ENCODE results near the gene ARSB.
"Not testable (repeated sequence)": the region's sequence is repeated elsewhere in the genome, so short reads cannot be mapped to it uniquely, and the experiment has no call there.

ARSB gene

GRCh38 chr5:78983601-78984438 is 1.3 kb downstream of the ARSB start:
- H3K27ac ChIP-seq = peak overlapping the region; percentile 90 to 98 (median 96); a peak in 21 of 22 replicates
- H4K20me1 ChIP-seq = no peaks in the 10 kb centered on the region; a peak in 3 of 22 replicates
- H3K36me3 ChIP-seq = 0 out of 22 replicates have a peak, but pooled peaks cover 0 to 6% (median 0%) of the 10 kb centered on the region in 11 experiments
- H3K9ac ChIP-seq = peak overlapping the region; percentile 94 to 97 (median 96)
- no peaks in the 10 kb centered on the region for H3K27me3 ChIP-seq
- peaks cover 0 to 5% (median 0%) of the 10 kb centered on the region in 11 experiments; a peak in 1 of 22 replicates for H3K9me3 ChIP-seq (replicated peaks in 1 of 11)
- TF ChIP-seq Cebpa-rat (IDR thresholded peaks at IDR 0.05) = no peak
- peaks cover 21 to 65% (median 29%) of the 10 kb centered on the region in 10 experiments for H3K4me1 ChIP-seq
- H3K4me2 ChIP-seq = peak overlapping the region; percentile 73 to 97 (median 89)
- H3K4me3 ChIP-seq = peak overlapping the region; percentile 81 to 93 (median 84)

- H4K20me1 ChIP-seq; H3K27me3 ChIP-seq; H3K36me3 ChIP-seq; H3K27ac ChIP-seq; H3K9me3 ChIP-seq (replicated peaks in 1 of 11): not testable (repeated sequence)
- H3K4me2 ChIP-seq = peak overlapping the region; percentile 73 to 97 (median 89)
- peaks cover 21 to 65% (median 29%) of the 10 kb centered on the region in 10 experiments for H3K4me1 ChIP-seq
- H3K4me3 ChIP-seq = peak overlapping the region in 8 of 10 experiments; percentile 83 to 93 (median 88); a peak in 7 of 20 replicates
- H3K9ac ChIP-seq = peak overlapping the region in 7 of 11 experiments; percentile 94 to 97 (median 96); a peak in 13 of 22 replicates
These were observed 1.9 kb downstream of the ARSB start for GRCh38 chr5:78983194-78983593.

- Histone ChIP-seq H3K4me2 (peak overlapping the region in 3 of 11 experiments; percentile 16 to 32 (median 19); a peak in 2 of 22 replicates), H3K4me1 (peaks cover 17 to 56% (median 23%) of the 10 kb centered on the region in 10 experiments), H3K4me3 (no peak overlapping the region), H3K9ac (no peak overlapping the region), H3K27ac (no peak overlapping the region), H3K36me3 (0 out of 22 replicates have a peak, but pooled peaks cover 0 to 6% (median 0%) of the 10 kb centered on the region in 11 experiments), H4K20me1 (peaks cover 0 to 4% (median 0%) of the 10 kb centered on the region in 11 experiments; a peak in 7 of 22 replicates), H3K27me3 (no peaks in the 10 kb centered on the region), H3K9me3 (replicated peaks in 1 of 11) (peaks cover 0 to 8% (median 0%) of the 10 kb centered on the region in 11 experiments; a peak in 2 of 22 replicates)
- no peak for TF ChIP-seq Cebpa-rat (IDR thresholded peaks at IDR 0.05)
These were observed 5.2 kb downstream of the ARSB start for GRCh38 chr5:78979909-78980308.

- peak overlapping the region in 2 of 11 experiments; percentile 9 to 19; a peak in 2 of 22 replicates for H3K4me2 ChIP-seq
These were observed 5.9 kb downstream of the ARSB start for GRCh38 chr5:78979117-78979742.

GRCh38 chr5:78975035-78975434 is 10.1 kb downstream of the ARSB start:
- H3K27me3 ChIP-seq = no peaks in the 10 kb centered on the region
- no peak overlapping the region for H3K27ac ChIP-seq
- 0 out of 22 replicates have a peak, but pooled peaks cover 0 to 6% (median 0%) of the 10 kb centered on the region in 11 experiments for H3K36me3 ChIP-seq
- peaks cover 0 to 8% (median 0%) of the 10 kb centered on the region in 11 experiments; a peak in 2 of 22 replicates for H3K9me3 ChIP-seq (replicated peaks in 1 of 11)
- no peak overlapping the region for H3K4me2 ChIP-seq
- H4K20me1 ChIP-seq = peaks cover 0 to 53% (median 25%) of the 10 kb centered on the region in 11 experiments; a peak in 13 of 22 replicates
- no peak for TF ChIP-seq Cebpa-rat (IDR thresholded peaks at IDR 0.05)
- peaks cover 3 to 39% (median 10%) of the 10 kb centered on the region in 10 experiments; a peak in 16 of 20 replicates for H3K4me1 ChIP-seq
- no peak overlapping the region for H3K9ac ChIP-seq
- no peak overlapping the region for H3K4me3 ChIP-seq

More at GRCh38 chr5:78979117-78979742, 5.9 kb downstream of the ARSB start:
- no peak for TF ChIP-seq Cebpa-rat (IDR thresholded peaks at IDR 0.05)
- 0 out of 22 replicates have a peak, but pooled peaks cover 0 to 6% (median 0%) of the 10 kb centered on the region in 11 experiments for H3K36me3 ChIP-seq
- H3K4me1 ChIP-seq = peaks cover 17 to 56% (median 23%) of the 10 kb centered on the region in 10 experiments
- no peak overlapping the region for H3K27ac ChIP-seq
- no peak overlapping the region for H3K4me3 ChIP-seq
- H3K9me3 ChIP-seq (replicated peaks in 1 of 11) = peaks cover 0 to 8% (median 0%) of the 10 kb centered on the region in 11 experiments; a peak in 2 of 22 replicates
- H3K27me3 ChIP-seq = no peaks in the 10 kb centered on the region
- no peak overlapping the region for H3K9ac ChIP-seq
- peaks cover 0 to 11% (median 0%) of the 10 kb centered on the region in 11 experiments; a peak in 9 of 22 replicates for H4K20me1 ChIP-seq

- no peak for TF ChIP-seq Cebpa-rat (IDR thresholded peaks at IDR 0.05)
- Histone ChIP-seq H3K9me3 (replicated peaks in 1 of 11) (peaks cover 0 to 8% (median 0%) of the 10 kb centered on the region in 11 experiments; a peak in 2 of 22 replicates), H3K4me2 (no peak overlapping the region), H3K27me3 (no peaks in the 10 kb centered on the region), H3K27ac (no peak overlapping the region), H3K9ac (no peak overlapping the region), H3K4me3 (no peak overlapping the region), H3K4me1 (peaks cover 3 to 35% (median 8%) of the 10 kb centered on the region in 10 experiments; a peak in 16 of 20 replicates), H4K20me1 (peaks cover 0 to 54% (median 25%) of the 10 kb centered on the region in 11 experiments; a peak in 13 of 22 replicates), H3K36me3 (0 out of 22 replicates have a peak, but pooled peaks cover 0 to 6% (median 0%) of the 10 kb centered on the region in 11 experiments)
These were observed 10.5 kb downstream of the ARSB start for GRCh38 chr5:78974601-78975000.

- peaks cover 0 to 54% (median 25%) of the 10 kb centered on the region in 11 experiments; a peak in 13 of 22 replicates for H4K20me1 ChIP-seq
- H3K9me3 ChIP-seq (replicated peaks in 1 of 11) = peaks cover 0 to 8% (median 0%) of the 10 kb centered on the region in 11 experiments; a peak in 1 of 22 replicates
- no peak overlapping the region for H3K4me3 ChIP-seq
- H3K36me3 ChIP-seq = peaks cover 0 to 1% (median under 1%) of the 10 kb centered on the region in 11 experiments; a peak in 8 of 22 replicates
- peak overlapping the region in 1 of 11 experiments; percentile 78; a peak in 1 of 22 replicates for H3K4me2 ChIP-seq
- H3K9ac ChIP-seq = no peak overlapping the region
- no peak for TF ChIP-seq Cebpa-rat (IDR thresholded peaks at IDR 0.05)
- H3K27me3 ChIP-seq = no peaks in the 10 kb centered on the region
- H3K4me1 ChIP-seq = peaks cover 3 to 31% (median 7%) of the 10 kb centered on the region in 10 experiments; a peak in 16 of 20 replicates
- no peak overlapping the region for H3K27ac ChIP-seq
These were observed 11.1 kb downstream of the ARSB start for GRCh38 chr5:78974011-78974410.

- Histone ChIP-seq H3K4me3 (no peak overlapping the region), H3K4me2 (peak overlapping the region in 5 of 11 experiments; percentile 4 to 78 (median 22); a peak in 5 of 22 replicates), H3K4me1 (peaks cover 3 to 24% (median 7%) of the 10 kb centered on the region in 10 experiments; a peak in 16 of 20 replicates), H3K9me3 (replicated peaks in 1 of 11) (peaks cover 0 to 6% (median 0%) of the 10 kb centered on the region in 11 experiments; a peak in 1 of 22 replicates), H3K27me3 (no peaks in the 10 kb centered on the region), H4K20me1 (peaks cover 0 to 54% (median 25%) of the 10 kb centered on the region in 11 experiments; a peak in 12 of 22 replicates), H3K9ac (no peak overlapping the region), H3K27ac (no peak overlapping the region), H3K36me3 (peaks cover 0 to 12% (median 7%) of the 10 kb centered on the region in 11 experiments; a peak in 11 of 22 replicates)
- no peak for TF ChIP-seq Cebpa-rat (IDR thresholded peaks at IDR 0.05)
These were observed 12.3 kb downstream of the ARSB start for GRCh38 chr5:78972654-78973428.
